ENCODE results near the gene MLYCD.

- no peak for TF ChIP-seq CTCF (IDR thresholded peaks at IDR 0.05)
- TF ChIP-seq EP300 (IDR thresholded peaks at IDR 0.05), result no peak
These were observed 16.2 kb downstream of the MLYCD start for GRCh38 chr16:83915081-83915480.

Data from esophagus muscularis mucosa (tissue), 3 donors.